HepG2 (cell line): ENCODE measurements around the gene CDH1.

Experiments used
- CREB1 ChIP-seq, 2 experiments: fragments of 450-650 bp in 1 of 2; IDR thresholded peaks; 2 replicates each; pipeline ENCODE4 v1.6.1; 2016 to 2017; ENCODE audit warnings: control low read depth in 1 of 2, mild to moderate bottlenecking in 1 of 2, missing compliant biosample characterization in 1 of 2, missing genetic modification characterization in 1 of 2
- DNMT3B ChIP-seq: conservative IDR thresholded peaks from 2 replicates; pipeline ENCODE4 v1.6.1; 2016; ENCODE audit warnings: missing biosample characterization, control low read depth
- EP300 ChIP-seq, 3 experiments: sonication (generic) in 1 of 3; formaldehyde crosslinking in 1 of 3; IDR thresholded peaks; 2 replicates each; pipeline versions ENCODE4 v1.5.1 to v1.6.1; 2011 to 2020; ENCODE audit warnings: low read depth in 2 of 3, low read length in 2 of 3, borderline replicate concordance in 1 of 3, improper control_type of control experiment in 1 of 3, mild to moderate bottlenecking in 1 of 3, missing genetic modification reagents in 1 of 3, moderate library complexity in 1 of 3
- HNRNPK ChIP-seq: fragments of 200-400 bp; formaldehyde crosslinking; IDR thresholded peaks from 2 replicates; pipeline ENCODE4 v1.6.1; 2018; ENCODE audit warnings: low read length, low read depth, moderate library complexity, mild to moderate bottlenecking; ENCODE audit not compliant: poor library complexity, severe bottlenecking
- JUND ChIP-seq: sonication (generic); formaldehyde crosslinking; IDR thresholded peaks from 2 replicates; pipeline ENCODE4 v1.8.0; 2022; ENCODE audit warnings: mild to moderate bottlenecking, missing genetic modification reagents
- NFE2L1 ChIP-seq: sonication (generic); formaldehyde crosslinking; IDR thresholded peaks from 2 replicates; pipeline ENCODE4 v1.4.0; 2020; ENCODE audit warnings: missing genetic modification reagents, mild to moderate bottlenecking, borderline replicate concordance
- POLR2A ChIP-seq, 2 experiments: IDR thresholded peaks; 2 replicates each; pipeline ENCODE4 v1.6.1; 2011; ENCODE audit warnings: low read depth in 2 of 2, low read length in 2 of 2, mild to moderate bottlenecking in 1 of 2, moderate library complexity in 1 of 2; ENCODE audit not compliant: insufficient read depth in 1 of 2
- SP2 ChIP-seq: sonication (generic); formaldehyde crosslinking; IDR thresholded peaks from 2 replicates; pipeline ENCODE4 v1.5.1; 2020; ENCODE audit warnings: mild to moderate bottlenecking, missing genetic modification reagents
- SP5 ChIP-seq: IDR thresholded peaks from 2 replicates; pipeline ENCODE4 v1.6.1; 2016; ENCODE audit warnings: low read depth, borderline replicate concordance
- TCF7L2 ChIP-seq: IDR thresholded peaks from 2 replicates; pipeline ENCODE4 v1.6.1; 2011; ENCODE audit warnings: mild to moderate bottlenecking, low read depth, low read length, moderate library complexity
- TP53 ChIP-seq: sonication (generic); formaldehyde crosslinking; conservative IDR thresholded peaks from 2 replicates; pipeline ENCODE4 v1.4.0; 2020; ENCODE audit warnings: missing genetic modification reagents
- TF ChIP-seq, protein P1 (sequence below): IDR thresholded peaks from 2 replicates; pipeline ENCODE4 v1.6.1; 2012; ENCODE audit warnings: inconsistent platforms
- TF ChIP-seq, protein P2 (sequence below): sonication (generic); formaldehyde crosslinking; IDR thresholded peaks from 2 replicates; pipeline ENCODE4 v1.5.0; 2020; ENCODE audit warnings: mild to moderate bottlenecking, missing genetic modification reagents, moderate library complexity

DNA sequence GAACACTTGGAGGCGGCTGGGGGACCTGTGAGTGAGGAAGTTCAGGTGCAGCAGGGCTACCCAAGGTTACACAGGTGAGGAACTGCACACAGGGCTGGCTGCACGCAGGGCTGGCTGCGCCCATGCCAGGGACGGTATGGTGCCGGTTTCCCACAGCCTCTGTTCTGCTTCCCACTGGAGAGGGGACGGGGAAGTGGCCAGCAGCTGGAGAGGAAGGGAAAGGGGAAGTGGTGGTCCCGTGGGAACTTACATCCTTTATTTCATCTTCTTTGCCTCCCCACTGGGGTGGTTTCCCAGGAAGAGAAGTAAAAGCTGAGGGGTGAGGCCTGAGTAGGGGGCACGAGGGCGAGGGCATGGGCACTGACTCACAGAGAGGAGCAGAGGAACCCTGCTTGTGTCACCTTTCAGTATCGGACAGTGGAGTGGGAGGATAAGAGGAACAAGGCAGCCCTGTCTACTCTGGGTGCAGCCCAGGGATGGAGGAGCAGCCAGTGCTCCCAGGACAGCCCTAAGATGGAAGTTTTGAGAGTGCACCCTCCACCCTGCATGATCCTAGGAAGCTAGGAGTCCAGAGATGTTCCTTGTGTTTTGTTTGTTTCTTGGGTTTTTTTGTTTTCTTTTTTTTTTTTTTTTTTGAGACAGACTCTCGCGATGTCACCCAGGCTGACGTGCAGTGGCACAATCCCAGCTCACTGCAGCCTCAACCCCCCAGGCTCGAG, 25.5 kb upstream of the CDH1 start:
- TF ChIP-seq TCF7L2 (no peak), DNMT3B (CRISPR knock-in tag) (no peak), POLR2A (IDR thresholded peaks at IDR 0.05; ENCODE audit: insufficient read depth in 1 of 2, low read depth in 2 of 2, low read length in 2 of 2) (no peak), SP2 (no peak), EP300 (IDR thresholded peaks at IDR 0.05; ENCODE audit: low read depth in 2 of 2, low read length in 2 of 2) (no peak), EP300 (CRISPR knock-in tag; IDR thresholded peaks at IDR 0.05; ENCODE audit: borderline replicate concordance) (no peak), JUND (CRISPR knock-in tag) (no peak), CREB1 (IDR thresholded peaks at IDR 0.05) (no peak), CREB1 (CRISPR knock-in tag; IDR thresholded peaks at IDR 0.05) (no peak), TP53 (CRISPR knock-in tag) (no peak), SP5 (CRISPR knock-in tag) (no peak), NFE2L1 (CRISPR knock-in tag) (no peak), HNRNPK (no peak)
- TF ChIP-seq, protein P1, sequence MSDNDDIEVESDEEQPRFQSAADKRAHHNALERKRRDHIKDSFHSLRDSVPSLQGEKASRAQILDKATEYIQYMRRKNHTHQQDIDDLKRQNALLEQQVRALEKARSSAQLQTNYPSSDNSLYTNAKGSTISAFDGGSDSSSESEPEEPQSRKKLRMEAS: no peak
- TF ChIP-seq, protein P2, sequence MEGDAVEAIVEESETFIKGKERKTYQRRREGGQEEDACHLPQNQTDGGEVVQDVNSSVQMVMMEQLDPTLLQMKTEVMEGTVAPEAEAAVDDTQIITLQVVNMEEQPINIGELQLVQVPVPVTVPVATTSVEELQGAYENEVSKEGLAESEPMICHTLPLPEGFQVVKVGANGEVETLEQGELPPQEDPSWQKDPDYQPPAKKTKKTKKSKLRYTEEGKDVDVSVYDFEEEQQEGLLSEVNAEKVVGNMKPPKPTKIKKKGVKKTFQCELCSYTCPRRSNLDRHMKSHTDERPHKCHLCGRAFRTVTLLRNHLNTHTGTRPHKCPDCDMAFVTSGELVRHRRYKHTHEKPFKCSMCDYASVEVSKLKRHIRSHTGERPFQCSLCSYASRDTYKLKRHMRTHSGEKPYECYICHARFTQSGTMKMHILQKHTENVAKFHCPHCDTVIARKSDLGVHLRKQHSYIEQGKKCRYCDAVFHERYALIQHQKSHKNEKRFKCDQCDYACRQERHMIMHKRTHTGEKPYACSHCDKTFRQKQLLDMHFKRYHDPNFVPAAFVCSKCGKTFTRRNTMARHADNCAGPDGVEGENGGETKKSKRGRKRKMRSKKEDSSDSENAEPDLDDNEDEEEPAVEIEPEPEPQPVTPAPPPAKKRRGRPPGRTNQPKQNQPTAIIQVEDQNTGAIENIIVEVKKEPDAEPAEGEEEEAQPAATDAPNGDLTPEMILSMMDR (CRISPR knock-in tag): no peak
